A549 (cell line): ENCODE data around the gene IGSF5. TPM values are rescaled to one million over a fixed set of nuclear protein-coding genes. Genes with fewer than 3 reads are reported as not detected.

Source experiments
- ATAC-seq, 2 experiments: fragments of 200-7000 bp in 1 of 2; fragments of >200 bp in 1 of 2; cut with Nextera tagmentation in 1 of 2; cut with Tn5 transposase in 1 of 2; 3 replicates each; pipeline versions ENCODE4 v1.8.0 to v1.9.1; 2018 to 2020; ENCODE audit warnings: mild to moderate bottlenecking in 1 of 2, moderate library complexity in 1 of 2
- CTCF ChIA-PET: fragments of 300-600 bp; sonication (Branson Sonifier 250); formaldehyde crosslinking; extraction: SDS; loops from one replicate; lab custom pipeline; 2021; ENCODE audit warnings: antibody characterized with exemption, inconsistent platforms; lab: Yijun Ruan, JAX
- POLR2A ChIA-PET: fragments of 350-600 bp; formaldehyde crosslinking; extraction: SDS; loops from one replicate; lab custom pipeline; 2021; ENCODE audit warnings: antibody characterized with exemption, inconsistent platforms; lab: Yijun Ruan, JAX
- DNase-seq, 2 experiments: peaks; one replicate each; pipeline versions ENCODE4 v3.0.0 to v3.0.0-alpha.2; 2011 to 2016; ENCODE audit warnings: low read depth in 1 of 2, low spot score in 1 of 2
- FAIRE-seq: peaks from 2 replicates; lab custom pipeline; 2011; peaks lifted over from hg19 to GRCh38; lab: Jason Lieb, UNC
- H3K27ac ChIP-seq, 2 experiments: fragments of >200 bp; sonication (Bioruptor Twin); formaldehyde crosslinking; 3 replicates each; pipeline ENCODE4 v1.5.1; 2016 to 2017
- H3K4me1 ChIP-seq: fragments of >200 bp; sonication (Bioruptor Twin); formaldehyde crosslinking; 3 replicates; pipeline ENCODE4 v1.6.1; 2016
- H3K4me2 ChIP-seq: fragments of >200 bp; sonication (Bioruptor Twin); formaldehyde crosslinking; 3 replicates; pipeline ENCODE4 v1.6.1; 2016
- H3K4me3 ChIP-seq: fragments of >200 bp; sonication (Bioruptor Twin); formaldehyde crosslinking; 3 replicates; pipeline ENCODE4 v1.5.1; 2016
- H3K9me3 ChIP-seq: fragments of >200 bp; sonication (Bioruptor Twin); formaldehyde crosslinking; 3 replicates; pipeline ENCODE4 v1.6.1; 2016
- CEBPB ChIP-seq, 2 experiments: fragments of >200 bp in 1 of 2; sonication (Bioruptor Twin) in 1 of 2; formaldehyde crosslinking in 1 of 2; IDR thresholded peaks; 2 replicates each; pipeline ENCODE4 v1.6.1; 2012 to 2016
- CHD2 ChIP-seq: fragments of 150-350 bp; IDR thresholded peaks from 2 replicates; pipeline ENCODE4 v1.6.1; 2014; ENCODE audit warnings: low read length; ENCODE audit not compliant: partially characterized antibody
- CHD4 ChIP-seq: fragments of 200-600 bp; sonication (generic); IDR thresholded peaks from 2 replicates; pipeline ENCODE4 v1.6.1; 2016; ENCODE audit warnings: antibody characterized with exemption, mild to moderate bottlenecking, borderline replicate concordance
- EHF ChIP-seq: fragments of 250-450 bp; sonication (Bioruptor Pico); IDR thresholded peaks from 2 replicates; pipeline ENCODE4 v1.5.0; 2020; ENCODE audit warnings: mild to moderate bottlenecking
- GATA3 ChIP-seq: IDR thresholded peaks from 2 replicates; pipeline ENCODE4 v1.6.1; 2012; ENCODE audit warnings: borderline replicate concordance
- HEYL ChIP-seq: fragments of 250-450 bp; sonication (Bioruptor Pico); IDR thresholded peaks from 2 replicates; pipeline ENCODE4 v1.8.0; 2021; ENCODE audit warnings: mild to moderate bottlenecking, moderate library complexity
- HOXA7 ChIP-seq: fragments of 250-450 bp; sonication (Bioruptor Pico); IDR thresholded peaks from 2 replicates; pipeline ENCODE4 v1.5.0; 2020; ENCODE audit warnings: mild to moderate bottlenecking, moderate library complexity
- KDM1A ChIP-seq: fragments of 200-600 bp; sonication (generic); IDR thresholded peaks from 2 replicates; pipeline ENCODE4 v1.6.1; 2016; ENCODE audit warnings: low read depth, mild to moderate bottlenecking
- KDM5A ChIP-seq: fragments of 200-600 bp; sonication (generic); IDR thresholded peaks from 2 replicates; pipeline ENCODE4 v1.6.1; 2016; ENCODE audit warnings: antibody characterized with exemption, mild to moderate bottlenecking
- MAFK ChIP-seq: fragments of 450-650 bp; IDR thresholded peaks from 2 replicates; pipeline ENCODE4 v1.6.1; 2014; ENCODE audit not compliant: partially characterized antibody
- RAD21 ChIP-seq, 2 experiments: fragments of >200 bp in 1 of 2; sonication (Bioruptor Twin) in 1 of 2; formaldehyde crosslinking in 1 of 2; IDR thresholded peaks in 1 of 2; conservative IDR thresholded peaks in 1 of 2; 2 replicates in 1 of 2; 3 replicates in 1 of 2; pipeline ENCODE4 v1.6.1; 2012 to 2018; ENCODE audit warnings: inconsistent platforms in 1 of 2
- RARB ChIP-seq: fragments of 250-450 bp; sonication (Bioruptor Pico); IDR thresholded peaks from 2 replicates; pipeline ENCODE4 v1.8.0; 2021; ENCODE audit warnings: mild to moderate bottlenecking, moderate library complexity
- RCOR1 ChIP-seq: fragments of 150-350 bp; IDR thresholded peaks from 2 replicates; pipeline ENCODE4 v1.6.1; 2014; ENCODE audit warnings: antibody characterized with exemption, low read length, low read depth
- SMC3 ChIP-seq: fragments of >200 bp; sonication (Bioruptor Twin); formaldehyde crosslinking; IDR thresholded peaks from 3 replicates; pipeline ENCODE4 v1.6.1; 2018; ENCODE audit warnings: inconsistent platforms
- ZC3H11A ChIP-seq: fragments of 450-650 bp; IDR thresholded peaks from 2 replicates; pipeline ENCODE4 v1.6.1; 2014; ENCODE audit warnings: antibody characterized with exemption, mild to moderate bottlenecking
- WGBS: methylation state at CpG from one replicate; pipeline ENCODE4 v1.1.6; 2017; ENCODE audit errors: missing lambda C conversion rate; 5-methylcytosine and 5-hydroxymethylcytosine counted together
- polyA plus RNA-seq, 4 experiments: library from polyadenylated mRNA; depleted of rRNA in 3 of 4; stranded (reverse); fragments of >200 nt; fragmentation: RNase III in 1 of 4; extraction: RNeasy Plus Mini Kit Qiagen cat#74134 plus additional on column Dnase treatment in 1 of 4; gene quantifications; 2 replicates in 3 of 4; 3 replicates in 1 of 4; pipeline ENCODE4 v1.2.3, GENCODE V29; 2011 to 2017
- TF ChIP-seq, protein P1 (sequence below): fragments of 200-600 bp; sonication (generic); IDR thresholded peaks from 2 replicates; pipeline ENCODE4 v1.6.1; 2016; ENCODE audit warnings: antibody characterized with exemption, mild to moderate bottlenecking, moderate library complexity

The IGSF5 gene
- polyA plus RNA-seq, 2 of the 4 experiments (the other 2 are of a cell fraction) = not detected

DNA sequence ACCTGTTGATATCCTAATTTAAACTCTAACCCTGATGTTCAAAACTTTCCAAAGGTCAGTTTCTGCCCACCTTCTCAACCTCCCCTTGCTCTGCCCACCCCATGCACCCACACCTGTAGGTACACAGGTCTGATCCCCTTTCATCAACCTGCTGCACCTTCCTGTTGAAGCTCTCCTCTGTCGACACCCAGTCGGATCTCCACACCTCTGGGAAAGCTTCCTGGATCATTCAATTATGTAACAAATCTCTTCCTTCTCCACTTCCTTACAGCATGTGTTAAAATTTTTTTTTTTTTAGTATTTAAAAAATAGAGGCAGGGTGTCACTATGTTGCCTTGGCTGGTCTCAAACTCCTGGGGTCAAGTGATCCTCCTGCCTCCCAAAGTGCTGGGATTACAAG lies 44.7 kb upstream of the IGSF5 start:
- ATAC-seq = no peak
- Histone ChIP-seq H3K4me3 (no peak overlapping the region), H3K27ac (no peak overlapping the region), H3K9me3 (no peaks in the 10 kb centered on the region), H3K4me1 (no peaks in the 10 kb centered on the region), H3K4me2 (no peak overlapping the region)
- WGBS = 61% methylated on average over 2 of the region's 2 CpGs
- FAIRE-seq = no peak
- no peak for TF ChIP-seq ZC3H11A
- TF ChIP-seq HOXA7 (CRISPR knock-in tag) = no peak
- no peak for TF ChIP-seq GATA3
- TF ChIP-seq KDM5A = no peak
- no peak for TF ChIP-seq CEBPB (IDR thresholded peaks at IDR 0.05)
- ChIA-PET POLR2A (no interaction called here), CTCF (interaction anchor here (0.7 to 1.1 kb wide), 3 partner anchors 172 to 372 kb away, joined by 3 read pairs; no protein-coding TSS in a partner anchor)
- no peak for DNase-seq

DNA sequence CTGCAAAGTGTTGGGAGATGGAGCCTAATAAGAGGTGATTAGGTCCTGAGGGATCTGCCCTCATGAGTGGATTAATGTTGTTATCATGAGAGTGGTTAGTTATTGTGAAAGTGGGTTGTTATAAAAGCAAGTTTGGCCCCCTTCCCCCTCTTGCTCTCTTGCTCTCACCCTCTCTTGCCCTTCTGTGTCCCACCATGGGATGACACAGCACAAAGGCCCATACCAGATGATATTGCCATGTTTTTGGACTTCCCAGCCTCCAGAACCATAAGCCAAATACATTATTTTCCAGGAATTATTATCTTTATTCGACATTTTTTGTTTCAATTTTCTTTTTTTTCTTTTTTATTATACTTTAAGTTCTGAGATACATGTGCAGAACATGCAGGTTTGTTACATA lies 41.4 kb upstream of the IGSF5 start:
- TF ChIP-seq RCOR1 = no peak
- TF ChIP-seq CHD4 = no peak
- TF ChIP-seq EHF (CRISPR knock-in tag) = no peak
- no peak for TF ChIP-seq RARB (CRISPR knock-in tag)
- TF ChIP-seq HEYL (CRISPR knock-in tag) = no peak
- TF ChIP-seq KDM1A = no peak
- no peak for TF ChIP-seq SMC3
- TF ChIP-seq MAFK = no peak
- no peak for TF ChIP-seq GATA3
- TF ChIP-seq, all 56 proteins: peak for 0
- Histone ChIP-seq H3K4me1 (no peaks in the 10 kb centered on the region), H3K27ac (no peak overlapping the region), H3K4me3 (no peak overlapping the region), H3K4me2 (no peak overlapping the region), H3K9me3 (no peaks in the 10 kb centered on the region)
- ChIA-PET CTCF (no interaction called here), POLR2A (no interaction called here)
- DNase-seq (no peak), FAIRE-seq (no peak), ATAC-seq (no peak)
- WGBS = 14% methylated on average over 1 of the region's 1 CpG

DNA sequence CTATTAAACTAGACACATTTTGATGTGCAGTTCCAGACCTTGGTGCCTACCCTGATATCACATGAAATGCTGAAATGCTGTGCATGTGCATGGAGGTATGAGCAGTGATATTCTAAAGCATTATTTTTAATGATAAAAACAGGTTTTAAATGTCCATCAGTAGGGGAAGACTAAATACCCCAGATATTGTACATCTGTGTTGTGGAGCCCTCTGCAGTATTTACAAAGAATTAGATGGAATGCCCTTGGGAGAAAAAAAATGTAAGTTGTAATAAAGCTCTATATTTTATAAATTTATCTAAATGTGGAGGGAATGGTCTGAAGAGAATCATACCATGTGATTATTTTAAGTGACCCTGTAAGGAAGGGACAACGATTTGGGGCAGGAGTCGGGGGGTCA lies 39.1 kb upstream of the IGSF5 start:
- no peak overlapping the region for H3K4me2 ChIP-seq
- FAIRE-seq (no peak), DNase-seq (no peak), ATAC-seq (no peak)
- H3K4me1 ChIP-seq = no peaks in the 10 kb centered on the region
- ChIA-PET CTCF (interaction anchor here (1.2 to 16.0 kb wide), 4 partner anchors 11 to 263 kb away, joined by 3 to 176 read pairs (median 7); no protein-coding TSS in a partner anchor), POLR2A (no interaction called here)
- 26% methylated on average over 2 of the region's 2 CpGs for WGBS
- H3K27ac ChIP-seq = no peak overlapping the region
- no peaks in the 10 kb centered on the region for H3K9me3 ChIP-seq
- no peak for TF ChIP-seq CHD2
- TF ChIP-seq, protein P1, sequence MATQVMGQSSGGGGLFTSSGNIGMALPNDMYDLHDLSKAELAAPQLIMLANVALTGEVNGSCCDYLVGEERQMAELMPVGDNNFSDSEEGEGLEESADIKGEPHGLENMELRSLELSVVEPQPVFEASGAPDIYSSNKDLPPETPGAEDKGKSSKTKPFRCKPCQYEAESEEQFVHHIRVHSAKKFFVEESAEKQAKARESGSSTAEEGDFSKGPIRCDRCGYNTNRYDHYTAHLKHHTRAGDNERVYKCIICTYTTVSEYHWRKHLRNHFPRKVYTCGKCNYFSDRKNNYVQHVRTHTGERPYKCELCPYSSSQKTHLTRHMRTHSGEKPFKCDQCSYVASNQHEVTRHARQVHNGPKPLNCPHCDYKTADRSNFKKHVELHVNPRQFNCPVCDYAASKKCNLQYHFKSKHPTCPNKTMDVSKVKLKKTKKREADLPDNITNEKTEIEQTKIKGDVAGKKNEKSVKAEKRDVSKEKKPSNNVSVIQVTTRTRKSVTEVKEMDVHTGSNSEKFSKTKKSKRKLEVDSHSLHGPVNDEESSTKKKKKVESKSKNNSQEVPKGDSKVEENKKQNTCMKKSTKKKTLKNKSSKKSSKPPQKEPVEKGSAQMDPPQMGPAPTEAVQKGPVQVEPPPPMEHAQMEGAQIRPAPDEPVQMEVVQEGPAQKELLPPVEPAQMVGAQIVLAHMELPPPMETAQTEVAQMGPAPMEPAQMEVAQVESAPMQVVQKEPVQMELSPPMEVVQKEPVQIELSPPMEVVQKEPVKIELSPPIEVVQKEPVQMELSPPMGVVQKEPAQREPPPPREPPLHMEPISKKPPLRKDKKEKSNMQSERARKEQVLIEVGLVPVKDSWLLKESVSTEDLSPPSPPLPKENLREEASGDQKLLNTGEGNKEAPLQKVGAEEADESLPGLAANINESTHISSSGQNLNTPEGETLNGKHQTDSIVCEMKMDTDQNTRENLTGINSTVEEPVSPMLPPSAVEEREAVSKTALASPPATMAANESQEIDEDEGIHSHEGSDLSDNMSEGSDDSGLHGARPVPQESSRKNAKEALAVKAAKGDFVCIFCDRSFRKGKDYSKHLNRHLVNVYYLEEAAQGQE = no peak
- TF ChIP-seq CHD4 = no peak
- TF ChIP-seq RAD21 (conservative IDR thresholded peaks at IDR 0.05 in 1 of 2, IDR thresholded peaks at IDR 0.05 in 1 of 2) = peak; percentile 28 to 39; a peak in 3 of 5 replicates
- TF ChIP-seq, all 56 proteins: peak for 1
- H3K4me3 ChIP-seq = no peak overlapping the region

DNA sequence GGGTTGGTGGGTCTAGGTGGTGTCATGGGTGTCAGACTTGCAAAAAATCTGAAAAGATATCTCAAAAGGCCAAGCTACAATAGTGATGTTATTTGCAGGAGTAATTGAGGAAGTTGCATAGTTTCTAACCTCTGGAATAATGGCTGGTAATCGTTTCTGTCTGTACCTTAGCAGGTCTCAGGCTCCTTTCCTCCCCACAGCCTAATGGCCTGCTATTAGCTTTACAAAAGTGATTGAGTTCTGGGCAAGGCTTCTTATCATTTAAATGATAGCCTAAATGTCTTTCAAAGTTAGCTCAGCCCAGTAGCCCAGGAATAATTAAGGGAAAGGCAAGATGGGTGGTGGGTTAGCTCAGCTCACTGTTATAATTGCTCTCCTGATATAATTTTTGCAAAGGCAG lies 37.7 kb upstream of the IGSF5 start:
- ATAC-seq = no peak
- POLR2A ChIA-PET = no interaction called here
- 13% methylated on average over 1 of the region's 1 CpG for WGBS

More for the DNA sequence above, 37.7 kb upstream of the IGSF5 start:
- no peak for DNase-seq
- H3K4me2 ChIP-seq = no peak overlapping the region
- no peaks in the 10 kb centered on the region for H3K9me3 ChIP-seq
- no peak for TF ChIP-seq CHD2
- TF ChIP-seq RCOR1 = no peak
- H3K27ac ChIP-seq = no peak overlapping the region
- no peak for FAIRE-seq
- H3K4me1 ChIP-seq = no peaks in the 10 kb centered on the region
- no peak overlapping the region for H3K4me3 ChIP-seq
- CTCF ChIA-PET = interaction anchor here (1.6 to 16.0 kb wide), 4 partner anchors 8 to 190 kb away, joined by 4 to 176 read pairs (median 8); no protein-coding TSS in a partner anchor
